ENCODE data around the gene AADACL2.

The AADACL2 gene

GRCh38 chr3:151806838-151807237 lies 73.1 kb downstream of the AADACL2 start:
- no peak for DNase-seq (ENCODE audit: low spot score)
